CD14-positive monocyte (primary cell): ENCODE results near the gene FBXO36. TPM values are rescaled to one million over a fixed set of nuclear protein-coding genes. Genes with fewer than 3 reads are reported as not detected.
"Not testable (repeated sequence)": the region's sequence is repeated elsewhere in the genome, so short reads cannot be mapped to it uniquely, and the experiment has no call there.

ENCODE experiments used
- DNase-seq, 3 donors: peaks; one replicate each; pipeline ENCODE4 v3.0.0-alpha.2; 2011 to 2022
- H2AFZ ChIP-seq: 2 replicates; pipeline ENCODE4 v1.6.0; 2012; ENCODE audit warnings: mild to moderate bottlenecking, low read depth, low read length, inconsistent platforms; ENCODE audit not compliant: insufficient read depth, poor library complexity, severe bottlenecking
- H3K27ac ChIP-seq, 2 donors: 1 replicate in 1 of 2; 2 replicates in 1 of 2; pipeline ENCODE4 v1.5.1; 2012 to 2013; ENCODE audit warnings: low read length in 2 of 2, control low read depth in 1 of 2, inconsistent platforms in 1 of 2, low read depth in 1 of 2, mild to moderate bottlenecking in 1 of 2
- H3K27me3 ChIP-seq, 2 donors: one replicate each; pipeline versions ENCODE4 v1.6.0 to v1.6.1; 2011 to 2013; ENCODE audit warnings: low read length in 2 of 2; ENCODE audit not compliant: control insufficient read depth in 2 of 2, insufficient read depth in 2 of 2
- H3K36me3 ChIP-seq, 2 donors: replicated peaks in 1 of 2; 1 replicate in 1 of 2; 2 replicates in 1 of 2; pipeline versions ENCODE4 v1.5.1 to v1.6.1; 2012 to 2013; ENCODE audit warnings: low read length in 2 of 2, control low read depth in 1 of 2, inconsistent platforms in 1 of 2, mild to moderate bottlenecking in 1 of 2; ENCODE audit not compliant: insufficient read depth in 2 of 2, control insufficient read depth in 1 of 2
- H3K4me1 ChIP-seq, 2 donors: 1 replicate in 1 of 2; 2 replicates in 1 of 2; pipeline versions ENCODE4 v1.5.1 to v1.6.1; 2012 to 2013; ENCODE audit warnings: low read length in 2 of 2, control low read depth in 1 of 2, inconsistent platforms in 1 of 2, mild to moderate bottlenecking in 1 of 2, moderate library complexity in 1 of 2; ENCODE audit not compliant: insufficient read depth in 2 of 2, control insufficient read depth in 1 of 2
- H3K4me2 ChIP-seq: replicated peaks from 2 replicates; pipeline ENCODE3; 2012; ENCODE audit warnings: low read length, moderate library complexity, mild to moderate bottlenecking; ENCODE audit not compliant: poor library complexity, severe bottlenecking; ENCODE audit errors: extremely low read depth
- H3K4me3 ChIP-seq, 3 experiments: fragments of 200-600 bp in 1 of 3; sonication (generic) in 1 of 3; replicated peaks in 1 of 3; 1 replicate in 2 of 3; 2 replicates in 1 of 3; pipeline ENCODE4 v1.5.1; 2011 to 2013; ENCODE audit warnings: low read length in 3 of 3, mild to moderate bottlenecking in 3 of 3, control low read depth in 2 of 3, low read depth in 2 of 3, inconsistent platforms in 1 of 3, moderate library complexity in 1 of 3
- H3K79me2 ChIP-seq: 2 replicates; pipeline ENCODE4 v1.6.0; 2012; ENCODE audit warnings: mild to moderate bottlenecking, control low read depth, inconsistent platforms, low read length, moderate library complexity; ENCODE audit not compliant: insufficient read depth
- H3K9ac ChIP-seq: 2 replicates; pipeline ENCODE4 v1.6.0; 2017; ENCODE audit warnings: low read length, mild to moderate bottlenecking; ENCODE audit not compliant: insufficient read depth, poor library complexity, severe bottlenecking
- H3K9me3 ChIP-seq, 2 donors: replicated peaks in 1 of 2; 1 replicate in 1 of 2; 2 replicates in 1 of 2; pipeline versions ENCODE4 v1.5.1 to v1.6.1; 2012 to 2013; ENCODE audit warnings: low read length in 2 of 2, control low read depth in 1 of 2; ENCODE audit not compliant: control insufficient read depth in 1 of 2, insufficient read depth in 1 of 2
- H4K20me1 ChIP-seq: 2 replicates; pipeline ENCODE4 v1.6.0; 2012; ENCODE audit warnings: mild to moderate bottlenecking, low read length, control low read depth, moderate library complexity; ENCODE audit not compliant: insufficient read depth
- H3K27ac Mint-ChIP-seq, 7 donors: one replicate each; pipeline ENCODE4 v1.8.0; 2020; ENCODE audit warnings: mild to moderate bottlenecking in 7 of 7, mixed read lengths in 7 of 7, moderate library complexity in 6 of 7, inconsistent platforms in 2 of 7
- H3K27me3 Mint-ChIP-seq, 3 donors: one replicate each; pipeline ENCODE4 v1.8.0; 2021 to 2022; ENCODE audit warnings: low read depth in 3 of 3, mild to moderate bottlenecking in 3 of 3, mixed read lengths in 3 of 3, moderate library complexity in 3 of 3, inconsistent platforms in 1 of 3
- H3K36me3 Mint-ChIP-seq, 2 donors: one replicate each; pipeline ENCODE4 v1.8.0; 2020; ENCODE audit warnings: mixed read lengths in 2 of 2, inconsistent platforms in 1 of 2, mild to moderate bottlenecking in 1 of 2
- H3K4me1 Mint-ChIP-seq: one replicate; pipeline ENCODE4 v1.8.0; 2020; ENCODE audit warnings: mild to moderate bottlenecking, mixed read lengths
- H3K4me3 Mint-ChIP-seq, 2 donors: one replicate each; pipeline ENCODE4 v1.8.0; 2020; ENCODE audit warnings: mild to moderate bottlenecking in 2 of 2, mixed read lengths in 2 of 2, moderate library complexity in 1 of 2
- H3K9me3 Mint-ChIP-seq, 7 donors: one replicate each; pipeline ENCODE4 v1.8.0; 2020 to 2022; ENCODE audit warnings: mixed read lengths in 7 of 7, mild to moderate bottlenecking in 6 of 7, moderate library complexity in 6 of 7, inconsistent platforms in 2 of 7
- WGBS: methylation state at CpG from one replicate; pipeline ENCODE4 v1.1.5; 2013; ENCODE audit warnings: missing lambda C conversion rate; ENCODE audit not compliant: insufficient coverage; 5-methylcytosine and 5-hydroxymethylcytosine counted together
- intact Hi-C, 2 donors: fragments of 100-400 bp; cut with micrococcal nuclease; formaldehyde crosslinking; loops; one replicate each; pipeline versions ENCODE4 v1.15.0 to v1.15.1; 2023
- polyA plus RNA-seq, 3 donors: library from polyadenylated mRNA; depleted of rRNA in 1 of 3; unstranded in 2 of 3; stranded (reverse) in 1 of 3; fragments of 300-500 nt in 2 of 3; fragments of >200 nt in 1 of 3; fragmentation: Illumina TruSeq in 2 of 3; gene quantifications; 1 replicate in 2 of 3; 2 replicates in 1 of 3; pipeline ENCODE4 v1.2.3, GENCODE V29; 2012 to 2021
- TF ChIP-seq, protein P1 (sequence below): fragments of 200-600 bp; IDR thresholded peaks from one replicate; pipeline ENCODE4 v1.8.0; 2022; ENCODE audit warnings: antibody characterized with exemption, mild to moderate bottlenecking

FBXO36 gene
- polyA plus RNA-seq, 3 donors = 0.52 to 0.90 (median 0.72) TPM

DNA sequence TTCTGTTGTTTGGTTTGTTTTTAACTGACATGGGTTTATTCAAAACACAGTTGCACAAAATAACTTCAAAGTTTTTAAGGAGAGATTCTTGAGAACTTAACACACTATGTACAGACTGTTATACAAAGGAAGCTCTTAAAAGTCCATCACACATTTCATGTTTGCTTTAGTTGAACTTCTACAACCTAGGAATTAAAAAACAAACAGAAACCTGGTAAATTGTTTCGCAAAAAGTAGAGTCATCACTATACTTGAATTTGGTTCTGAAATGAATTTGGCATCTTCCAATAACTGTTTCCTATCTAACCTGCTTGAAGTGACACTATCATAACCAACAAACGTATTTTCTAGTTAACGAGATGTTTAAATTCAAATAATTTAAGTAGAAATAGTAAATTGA lies 22.3 kb upstream of the FBXO36 start:
- Mint-ChIP-seq H3K27ac (peak overlapping the region in 1 of 7 donors; percentile 28), H3K27me3 (no peaks in the 10 kb centered on the region), H3K4me3 (no peak overlapping the region), H3K4me1 (peaks cover 5% of the 10 kb centered on the region), H3K36me3 (peaks cover 23 to 52% of the 10 kb centered on the region in 2 donors), H3K9me3 (no peaks in the 10 kb centered on the region)
- no CpG with 5 or more reads among the region's 3 CpGs for WGBS
- Histone ChIP-seq H3K4me3 (no peak overlapping the region), H3K9me3 (no peaks in the 10 kb centered on the region), H3K36me3 (peaks cover 19 to 68% of the 10 kb centered on the region in 2 donors), H3K9ac (no peak overlapping the region), H3K79me2 (peaks cover 100% of the 10 kb centered on the region), H3K27ac (no peak overlapping the region), H3K27me3 (no peaks in the 10 kb centered on the region), H3K4me2 (no peak overlapping the region), H3K4me1 (no peaks in the 10 kb centered on the region), H2AFZ (no peak overlapping the region), H4K20me1 (peaks cover 100% of the 10 kb centered on the region)
- TF ChIP-seq, protein P1, sequence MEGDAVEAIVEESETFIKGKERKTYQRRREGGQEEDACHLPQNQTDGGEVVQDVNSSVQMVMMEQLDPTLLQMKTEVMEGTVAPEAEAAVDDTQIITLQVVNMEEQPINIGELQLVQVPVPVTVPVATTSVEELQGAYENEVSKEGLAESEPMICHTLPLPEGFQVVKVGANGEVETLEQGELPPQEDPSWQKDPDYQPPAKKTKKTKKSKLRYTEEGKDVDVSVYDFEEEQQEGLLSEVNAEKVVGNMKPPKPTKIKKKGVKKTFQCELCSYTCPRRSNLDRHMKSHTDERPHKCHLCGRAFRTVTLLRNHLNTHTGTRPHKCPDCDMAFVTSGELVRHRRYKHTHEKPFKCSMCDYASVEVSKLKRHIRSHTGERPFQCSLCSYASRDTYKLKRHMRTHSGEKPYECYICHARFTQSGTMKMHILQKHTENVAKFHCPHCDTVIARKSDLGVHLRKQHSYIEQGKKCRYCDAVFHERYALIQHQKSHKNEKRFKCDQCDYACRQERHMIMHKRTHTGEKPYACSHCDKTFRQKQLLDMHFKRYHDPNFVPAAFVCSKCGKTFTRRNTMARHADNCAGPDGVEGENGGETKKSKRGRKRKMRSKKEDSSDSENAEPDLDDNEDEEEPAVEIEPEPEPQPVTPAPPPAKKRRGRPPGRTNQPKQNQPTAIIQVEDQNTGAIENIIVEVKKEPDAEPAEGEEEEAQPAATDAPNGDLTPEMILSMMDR = no peak
- intact Hi-C loops = no loop called here
- DNase-seq = no peak

DNA sequence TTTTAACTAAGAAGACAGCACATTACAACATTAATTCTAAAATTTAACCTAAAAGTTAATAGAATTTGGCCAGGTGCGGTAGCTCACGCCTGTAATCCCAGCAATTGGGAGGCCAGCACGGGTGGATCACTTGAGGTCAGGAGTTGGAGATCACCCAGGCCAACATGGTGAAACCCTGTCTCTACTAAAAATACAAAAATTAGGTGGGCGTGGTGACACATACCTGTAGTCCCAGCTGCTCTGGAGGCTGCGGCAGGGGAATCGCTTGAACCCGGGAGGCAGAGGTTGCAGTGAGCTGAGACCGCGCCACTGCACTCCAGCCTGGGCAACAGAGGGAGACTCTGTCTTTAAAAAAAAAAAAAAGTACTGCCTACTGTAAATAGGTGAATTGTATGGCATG lies 21.8 kb upstream of the FBXO36 start:
- H3K4me3 Mint-ChIP-seq, H3K4me3 ChIP-seq, H3K9me3 ChIP-seq, H2AFZ ChIP-seq, H3K4me1 ChIP-seq, DNase-seq, H3K9ac ChIP-seq, H3K27me3 Mint-ChIP-seq, H3K27me3 ChIP-seq, H3K9me3 Mint-ChIP-seq, intact Hi-C loops, H3K27ac Mint-ChIP-seq, H3K27ac ChIP-seq, H3K4me2 ChIP-seq, H3K4me1 Mint-ChIP-seq: not testable (repeated sequence)
- Histone ChIP-seq H3K79me2 (peaks cover 100% of the 10 kb centered on the region), H4K20me1 (peaks cover 100% of the 10 kb centered on the region), H3K36me3 (peaks cover 22 to 73% of the 10 kb centered on the region in 2 donors)
- H3K36me3 Mint-ChIP-seq = peaks cover 23 to 56% of the 10 kb centered on the region in 2 donors
- WGBS = 100% methylated on average over 6 of the region's 9 CpGs
